PC-9 (cell line): ENCODE results near the gene B4GALT1. TPM values are rescaled to one million over a fixed set of nuclear protein-coding genes. Genes with fewer than 3 reads are reported as not detected.

Experiments used
- BruUV-seq: library from RNA; stranded (reverse); fragments of 400-500 nt; replicated peaks from 2 replicates; lab custom pipeline; 2021; lab: Mats Ljungman, UMichigan
- CTCF ChIA-PET: fragments of 300-600 bp; sonication (Branson Sonifier 250); formaldehyde crosslinking; loops from one replicate; lab custom pipeline; 2022; ENCODE audit warnings: antibody characterized with exemption; lab: Charles Lee
- POLR2A ChIA-PET: fragments of 300-600 bp; sonication (Branson Sonifier 250); formaldehyde crosslinking; loops from one replicate; lab custom pipeline; 2022; ENCODE audit warnings: antibody characterized with exemption; ENCODE audit not compliant: unreplicated experiment; lab: Charles Lee
- DNase-seq, 2 experiments: peaks; one replicate each; pipeline versions ENCODE4 v3.0.0 to v3.0.0-alpha.2; 2015 to 2022; ENCODE audit warnings: mixed read lengths in 1 of 2
- H2AFZ ChIP-seq: fragments of 200-600 bp; sonication (generic); 2 replicates; pipeline ENCODE4 v1.8.1; 2017; ENCODE audit warnings: antibody characterized with exemption
- H3F3A ChIP-seq: fragments of 200-600 bp; sonication (generic); 2 replicates; pipeline ENCODE4 v1.8.1; 2017; ENCODE audit warnings: antibody characterized with exemption, mild to moderate bottlenecking, low read depth; ENCODE audit not compliant: insufficient read depth
- H3K27ac ChIP-seq: fragments of 200-600 bp; sonication (generic); 2 replicates; pipeline ENCODE4 v1.6.1; 2016; ENCODE audit warnings: mixed run types
- H3K27me3 ChIP-seq: fragments of 200-600 bp; sonication (generic); 2 replicates; pipeline ENCODE4 v1.6.1; 2016; ENCODE audit warnings: low read depth, mixed run types; ENCODE audit not compliant: insufficient read depth
- H3K36me3 ChIP-seq: fragments of 200-600 bp; sonication (generic); 2 replicates; pipeline ENCODE4 v1.6.1; 2016; ENCODE audit warnings: low read depth, mixed run types
- H3K4me1 ChIP-seq: fragments of 200-600 bp; sonication (generic); replicated peaks from 2 replicates; pipeline ENCODE4 v1.6.1; 2016; ENCODE audit warnings: mixed run types; ENCODE audit not compliant: insufficient read depth
- H3K4me2 ChIP-seq: fragments of 200-600 bp; sonication (generic); 2 replicates; pipeline ENCODE4 v1.6.1; 2017; ENCODE audit warnings: mixed run types
- H3K4me3 ChIP-seq: fragments of 200-600 bp; sonication (generic); 2 replicates; pipeline ENCODE4 v1.6.1; 2016; ENCODE audit warnings: mixed run types
- H3K79me2 ChIP-seq: fragments of 200-600 bp; sonication (generic); 2 replicates; pipeline ENCODE4 v1.6.1; 2017; ENCODE audit warnings: low read depth, mixed run types
- H3K9me2 ChIP-seq: fragments of 200-600 bp; sonication (generic); 2 replicates; pipeline ENCODE4 v1.8.1; 2017; ENCODE audit warnings: mild to moderate bottlenecking; ENCODE audit not compliant: insufficient read depth
- H3K9me3 ChIP-seq: fragments of 200-600 bp; sonication (generic); 2 replicates; pipeline ENCODE4 v1.8.1; 2016; ENCODE audit warnings: low read depth; ENCODE audit not compliant: insufficient read depth
- H4K20me1 ChIP-seq: fragments of 200-600 bp; sonication (generic); 2 replicates; pipeline ENCODE4 v1.8.1; 2017; ENCODE audit not compliant: insufficient read depth
- CTCF ChIP-seq: fragments of 200-600 bp; sonication (generic); conservative IDR thresholded peaks from 2 replicates; pipeline ENCODE4 v1.6.1; 2017; ENCODE audit warnings: mixed run types, antibody characterized with exemption, mild to moderate bottlenecking, moderate library complexity
- EZH2 ChIP-seq: fragments of 200-600 bp; sonication (generic); IDR thresholded peaks from 2 replicates; pipeline ENCODE4 v1.8.0; 2017; ENCODE audit warnings: antibody characterized with exemption, low read depth
- intact Hi-C: fragments of 100-400 bp; cut with micrococcal nuclease; formaldehyde crosslinking; loops from one replicate; pipeline ENCODE4 v1.10.0; 2022; ENCODE audit not compliant: unreplicated experiment
- total RNA-seq: library from RNA; stranded (reverse); gene quantifications from 2 replicates; pipeline ENCODE4 v1.2.3, GENCODE V29; 2021

B4GALT1 gene
- total RNA-seq, 1 experiment from 2014 or later, result 87.2 TPM

GRCh38 chr9:33170464-33171415, 3.6 kb upstream of the B4GALT1 start:
- H3F3A ChIP-seq, result peaks cover 25% of the 10 kb centered on the region
- no peak overlapping the region for H2AFZ ChIP-seq
- CTCF ChIA-PET, result interaction anchor here (0.6 kb wide), 1 partner anchor 22 kb away, joined by 9 read pairs; no protein-coding TSS in a partner anchor
- peaks cover 12% of the 10 kb centered on the region for H3K79me2 ChIP-seq
- TF ChIP-seq EZH2, result no peak
- TF ChIP-seq CTCF, result peak; percentile 37; the same call in 1 of the 2 replicates
- H3K4me1 ChIP-seq, result peaks cover 34% of the 10 kb centered on the region
- no peaks in the 10 kb centered on the region for H3K9me2 ChIP-seq
- H3K9me3 ChIP-seq, result no peaks in the 10 kb centered on the region
- BruUV-seq, result no TSS peak
- H3K27me3 ChIP-seq, result no peaks in the 10 kb centered on the region
- intact Hi-C loops, result loop anchor here (1.0 kb wide), 1 partner anchor 89 kb away; no protein-coding TSS in a partner anchor
- no peaks in the 10 kb centered on the region for H4K20me1 ChIP-seq
- no peaks in the 10 kb centered on the region for H3K36me3 ChIP-seq
- POLR2A ChIA-PET, result no interaction called here
- no peak overlapping the region for H3K4me2 ChIP-seq
- no peak for DNase-seq
- no peak overlapping the region for H3K4me3 ChIP-seq
- H3K27ac ChIP-seq, result 0 out of 2 replicates have a peak overlapping the region, but pooled peaks have one; percentile 84

- intact Hi-C loops, result no loop called here
- no peak overlapping the region for H3K27ac ChIP-seq
- no peaks in the 10 kb centered on the region for H3K27me3 ChIP-seq
Observed at GRCh38 chr9:33168941-33169544, 1.9 kb upstream of the B4GALT1 start.

More at GRCh38 chr9:33168941-33169544, 1.9 kb upstream of the B4GALT1 start:
- Histone ChIP-seq H3K79me2 (peaks cover 28% of the 10 kb centered on the region), H3F3A (peaks cover 40% of the 10 kb centered on the region), H2AFZ (no peak overlapping the region), H3K36me3 (0 out of 2 replicates have a peak, but pooled peaks cover 3% of the 10 kb centered on the region), H3K4me1 (peaks cover 46% of the 10 kb centered on the region), H3K4me3 (no peak overlapping the region), H3K9me2 (no peaks in the 10 kb centered on the region), H3K9me3 (no peaks in the 10 kb centered on the region), H4K20me1 (no peaks in the 10 kb centered on the region), H3K4me2 (no peak overlapping the region)
- DNase-seq, result no peak
- BruUV-seq, result no TSS peak
- TF ChIP-seq EZH2 (no peak), CTCF (no peak)
- ChIA-PET CTCF (no interaction called here), POLR2A (no interaction called here)
